ENCODE results near the gene KRTAP10-7.

KRTAP10-7 gene

DNA sequence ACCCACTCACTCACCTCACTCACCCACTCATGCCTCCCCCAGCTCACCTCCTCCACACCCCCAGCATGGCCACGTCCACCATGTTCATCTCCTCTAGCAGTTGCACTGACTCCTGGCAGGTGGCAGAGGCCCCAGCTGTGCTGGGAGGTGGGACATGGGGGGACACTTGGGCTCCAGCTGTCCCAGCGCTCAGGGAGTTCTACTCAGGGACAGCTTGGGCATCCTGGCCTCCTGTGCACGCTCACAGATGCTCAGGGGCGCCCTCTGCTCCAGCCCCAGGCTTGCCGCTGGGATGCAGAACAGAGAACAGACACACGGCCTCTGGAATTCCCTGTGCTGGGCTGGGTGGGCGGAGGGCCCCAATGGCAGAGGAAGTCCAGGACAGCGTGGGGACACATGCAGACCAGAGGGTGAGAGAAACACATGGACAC, 16.7 kb downstream of the KRTAP10-7 start:
- no peak for DNase-seq (ENCODE audit: low read depth)
- H3K4me3 ChIP-seq (ENCODE audit: low read depth, low read length), result no peak overlapping the region
- in situ Hi-C loops (cut with HindIII; ENCODE audit: low sequenced_read_pairs), result no loop called here
- TF ChIP-seq, protein P1, sequence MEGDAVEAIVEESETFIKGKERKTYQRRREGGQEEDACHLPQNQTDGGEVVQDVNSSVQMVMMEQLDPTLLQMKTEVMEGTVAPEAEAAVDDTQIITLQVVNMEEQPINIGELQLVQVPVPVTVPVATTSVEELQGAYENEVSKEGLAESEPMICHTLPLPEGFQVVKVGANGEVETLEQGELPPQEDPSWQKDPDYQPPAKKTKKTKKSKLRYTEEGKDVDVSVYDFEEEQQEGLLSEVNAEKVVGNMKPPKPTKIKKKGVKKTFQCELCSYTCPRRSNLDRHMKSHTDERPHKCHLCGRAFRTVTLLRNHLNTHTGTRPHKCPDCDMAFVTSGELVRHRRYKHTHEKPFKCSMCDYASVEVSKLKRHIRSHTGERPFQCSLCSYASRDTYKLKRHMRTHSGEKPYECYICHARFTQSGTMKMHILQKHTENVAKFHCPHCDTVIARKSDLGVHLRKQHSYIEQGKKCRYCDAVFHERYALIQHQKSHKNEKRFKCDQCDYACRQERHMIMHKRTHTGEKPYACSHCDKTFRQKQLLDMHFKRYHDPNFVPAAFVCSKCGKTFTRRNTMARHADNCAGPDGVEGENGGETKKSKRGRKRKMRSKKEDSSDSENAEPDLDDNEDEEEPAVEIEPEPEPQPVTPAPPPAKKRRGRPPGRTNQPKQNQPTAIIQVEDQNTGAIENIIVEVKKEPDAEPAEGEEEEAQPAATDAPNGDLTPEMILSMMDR (IDR thresholded peaks at IDR 0.05; ENCODE audit: low read depth, low read length, missing control alignments), result no peak

DNA sequence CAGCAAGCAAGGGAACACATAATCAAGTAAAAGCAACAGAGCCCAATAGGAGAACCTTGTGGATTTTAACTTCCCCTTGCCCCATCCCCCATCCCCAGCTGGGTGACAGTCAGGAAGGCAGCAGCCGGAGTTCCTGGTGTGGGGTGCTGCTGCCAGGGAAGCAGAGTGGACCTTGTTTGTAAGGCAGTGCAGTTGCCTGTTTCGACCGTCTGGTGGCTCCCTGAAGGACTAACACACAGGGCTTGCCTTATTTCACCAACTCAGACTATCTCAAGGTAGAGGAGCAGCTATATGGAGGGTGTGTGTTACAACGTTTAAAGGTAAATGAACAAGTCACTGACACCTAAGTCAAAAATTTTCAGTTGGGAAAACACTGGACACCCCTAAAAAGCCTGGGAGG, 18.1 kb downstream of the KRTAP10-7 start:
- TF ChIP-seq, protein P1 (IDR thresholded peaks at IDR 0.05; ENCODE audit: low read depth, low read length, missing control alignments), result no peak
- in situ Hi-C loops (cut with HindIII; ENCODE audit: low sequenced_read_pairs), result no loop called here
- no peak for DNase-seq (ENCODE audit: low read depth)
- no peak overlapping the region for H3K4me3 ChIP-seq (ENCODE audit: low read depth, low read length)

DNA sequence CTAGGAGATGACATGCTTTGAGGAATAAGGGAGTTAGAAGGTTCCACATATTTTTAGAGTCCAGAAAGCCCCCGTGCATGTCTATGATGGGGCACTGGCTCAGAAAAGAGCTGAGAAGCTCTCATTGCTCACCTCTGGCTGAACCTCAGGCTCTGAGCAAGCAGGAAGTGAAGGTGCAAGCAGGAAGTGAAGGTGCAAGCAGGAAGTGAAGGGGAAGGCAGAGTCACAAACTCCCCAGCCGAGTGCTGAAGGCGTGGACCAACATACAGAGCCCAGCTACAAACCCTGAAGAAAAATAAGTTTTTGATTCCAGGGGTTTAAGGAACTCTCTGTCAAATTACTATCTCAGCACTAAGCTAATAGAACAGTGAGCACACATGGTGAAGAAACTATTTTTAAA, 18.5 kb downstream of the KRTAP10-7 start:
- TF ChIP-seq, protein P1 (IDR thresholded peaks at IDR 0.05; ENCODE audit: low read depth, low read length, missing control alignments), result no peak
- in situ Hi-C loops (cut with HindIII; ENCODE audit: low sequenced_read_pairs), result no loop called here
- no peak for DNase-seq (ENCODE audit: low read depth)
- no peak overlapping the region for H3K4me3 ChIP-seq (ENCODE audit: low read depth, low read length)

DNA sequence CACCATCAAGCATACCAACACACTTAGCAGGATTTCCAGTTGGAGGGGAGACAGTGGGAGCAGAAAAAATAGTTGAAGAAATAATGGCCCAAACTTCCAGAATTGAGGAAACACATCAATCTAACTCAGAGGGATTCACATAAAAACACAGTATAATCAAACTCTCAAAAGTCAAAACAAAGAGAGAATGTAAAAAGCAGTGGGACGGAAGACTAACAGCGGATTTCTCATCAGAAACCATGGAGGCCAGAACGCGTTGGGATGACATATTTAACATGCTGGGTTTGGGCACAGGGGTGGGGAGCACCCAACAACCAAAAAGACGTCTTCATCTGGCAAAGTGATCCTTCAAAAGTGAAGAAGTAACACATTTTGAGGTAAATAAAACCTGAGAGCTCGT, 19.5 kb downstream of the KRTAP10-7 start:
- H3K4me3 ChIP-seq (ENCODE audit: low read depth, low read length), result no peak overlapping the region
- TF ChIP-seq, protein P1 (IDR thresholded peaks at IDR 0.05; ENCODE audit: low read depth, low read length, missing control alignments), result no peak
- in situ Hi-C loops (cut with HindIII; ENCODE audit: low sequenced_read_pairs), result no loop called here
- no peak for DNase-seq (ENCODE audit: low read depth)

DNA sequence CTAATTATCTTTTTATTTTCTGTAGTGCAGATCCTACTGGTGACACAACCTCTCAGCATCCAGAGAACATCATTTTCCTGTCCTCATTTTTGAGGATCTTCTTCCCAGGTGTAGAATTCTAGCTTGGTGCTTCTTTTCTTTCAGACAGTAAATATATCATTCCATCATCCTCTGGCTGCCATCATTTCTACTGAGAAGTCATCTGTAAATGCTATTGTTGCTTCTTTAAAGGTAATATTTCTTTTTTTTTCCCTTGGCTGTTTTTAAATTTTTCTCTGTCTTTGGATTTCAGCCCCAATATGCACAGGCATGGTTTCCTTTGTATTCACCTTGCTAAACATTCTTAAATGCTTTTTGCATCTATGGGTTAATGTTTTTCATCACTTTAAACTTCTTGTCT, 23.2 kb downstream of the KRTAP10-7 start:
- TF ChIP-seq, protein P1 (IDR thresholded peaks at IDR 0.05; ENCODE audit: low read depth, low read length, missing control alignments), result no peak
- no peak for DNase-seq (ENCODE audit: low read depth)
- in situ Hi-C loops (cut with HindIII; ENCODE audit: low sequenced_read_pairs), result no loop called here
- no peak overlapping the region for H3K4me3 ChIP-seq (ENCODE audit: low read depth, low read length)

DNA sequence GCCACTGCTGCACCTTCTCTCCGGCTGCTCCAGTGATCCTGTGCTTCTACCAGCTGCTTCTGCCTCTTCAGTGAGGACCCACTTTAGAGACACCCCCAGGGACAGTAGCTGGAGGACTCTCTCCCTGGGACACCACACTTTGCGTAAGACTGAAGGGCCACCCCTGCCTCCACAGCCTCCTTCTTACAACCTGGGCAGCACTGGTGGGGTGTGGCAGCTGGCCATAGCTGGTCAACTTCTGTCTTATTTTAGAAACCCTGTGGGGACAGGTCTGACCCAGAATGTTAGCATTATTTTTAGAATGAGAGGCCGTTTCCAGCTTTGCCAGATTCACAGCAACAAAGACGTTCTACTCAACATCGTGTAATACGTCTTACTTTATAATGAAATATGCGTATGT, 25.4 kb downstream of the KRTAP10-7 start:
- in situ Hi-C loops (cut with HindIII; ENCODE audit: low sequenced_read_pairs), result no loop called here
- no peak overlapping the region for H3K4me3 ChIP-seq (ENCODE audit: low read depth, low read length)
- DNase-seq (ENCODE audit: low read depth), result no peak
- TF ChIP-seq, protein P1 (IDR thresholded peaks at IDR 0.05; ENCODE audit: low read depth, low read length, missing control alignments), result no peak

DNA sequence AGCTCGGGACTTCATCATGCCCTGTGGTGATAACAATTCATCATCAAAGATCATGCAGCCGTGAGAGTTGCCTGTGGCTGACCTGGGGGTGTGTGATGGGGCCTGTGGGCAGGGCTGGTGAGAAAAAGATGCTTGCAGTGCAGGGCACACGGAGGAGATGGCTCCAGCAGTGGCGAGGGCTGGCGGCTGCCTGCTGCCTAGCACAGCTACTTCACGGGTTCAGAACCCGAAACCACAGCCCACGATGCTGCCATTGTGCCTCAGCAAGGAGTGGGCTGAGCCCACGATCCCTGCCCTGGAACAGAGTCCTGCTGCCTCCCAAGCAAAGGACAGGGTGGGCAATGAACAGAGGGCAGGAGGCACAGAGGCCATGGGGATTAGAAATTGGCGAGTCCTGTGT, 25.9 kb downstream of the KRTAP10-7 start:
- DNase-seq (ENCODE audit: low read depth), result no peak
- H3K4me3 ChIP-seq (ENCODE audit: low read depth, low read length), result no peak overlapping the region
- TF ChIP-seq, protein P1 (IDR thresholded peaks at IDR 0.05; ENCODE audit: low read depth, low read length, missing control alignments), result no peak
- in situ Hi-C loops (cut with HindIII; ENCODE audit: low sequenced_read_pairs), result no loop called here

Measured in astrocyte of the cerebellum (primary cell).